GF-D8 (cell line): ENCODE data around the gene PRSS38.

ENCODE experiments used
- DNase-seq: peaks from one replicate; lab custom pipeline; 2025; lab: John Stamatoyannopoulos, UW

Gene PRSS38

GRCh38 chr1:227815468-227816409, at the start of gene PRSS38:
Gene PRSS38 (plus strand): TSS chr1:227815675. CDS start chr1:227815717, 42 bp downstream.
- no peak for DNase-seq

DNA sequence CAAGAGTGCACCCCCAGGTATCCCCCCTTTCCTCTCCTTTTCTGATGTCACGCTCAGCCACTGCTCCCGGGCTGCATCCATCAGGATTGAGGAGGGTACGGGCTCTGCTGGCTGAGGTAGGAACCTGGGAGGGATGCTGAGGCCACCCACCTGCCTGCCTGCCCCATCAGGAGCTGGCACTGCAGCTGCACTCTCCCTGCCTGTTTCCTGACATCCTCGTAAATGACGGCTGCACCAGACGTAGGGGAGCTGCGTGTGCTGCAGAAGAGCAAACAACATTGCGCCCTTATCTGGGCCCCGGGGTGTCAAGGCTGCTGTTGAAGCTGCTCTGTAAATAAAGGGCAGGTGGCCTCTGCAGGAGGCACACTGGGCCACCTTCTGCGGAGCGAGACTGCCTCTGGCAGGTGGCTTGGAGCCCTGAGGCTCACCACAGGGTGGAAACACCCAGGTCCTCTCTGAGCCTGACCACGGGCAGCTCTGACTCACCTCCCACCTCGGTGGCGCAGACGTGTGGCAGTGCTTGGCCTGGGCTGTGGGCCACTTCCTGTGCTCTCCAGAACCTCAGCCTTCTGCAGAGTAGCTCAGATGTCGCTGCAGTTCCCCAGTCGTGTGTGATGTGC, 49.4 kb upstream of the PRSS38 start:
- peak; percentile 39 for DNase-seq

- no peak for DNase-seq
Measured at GRCh38 chr1:227766653-227767277, 48.7 kb upstream of the PRSS38 start.

DNA sequence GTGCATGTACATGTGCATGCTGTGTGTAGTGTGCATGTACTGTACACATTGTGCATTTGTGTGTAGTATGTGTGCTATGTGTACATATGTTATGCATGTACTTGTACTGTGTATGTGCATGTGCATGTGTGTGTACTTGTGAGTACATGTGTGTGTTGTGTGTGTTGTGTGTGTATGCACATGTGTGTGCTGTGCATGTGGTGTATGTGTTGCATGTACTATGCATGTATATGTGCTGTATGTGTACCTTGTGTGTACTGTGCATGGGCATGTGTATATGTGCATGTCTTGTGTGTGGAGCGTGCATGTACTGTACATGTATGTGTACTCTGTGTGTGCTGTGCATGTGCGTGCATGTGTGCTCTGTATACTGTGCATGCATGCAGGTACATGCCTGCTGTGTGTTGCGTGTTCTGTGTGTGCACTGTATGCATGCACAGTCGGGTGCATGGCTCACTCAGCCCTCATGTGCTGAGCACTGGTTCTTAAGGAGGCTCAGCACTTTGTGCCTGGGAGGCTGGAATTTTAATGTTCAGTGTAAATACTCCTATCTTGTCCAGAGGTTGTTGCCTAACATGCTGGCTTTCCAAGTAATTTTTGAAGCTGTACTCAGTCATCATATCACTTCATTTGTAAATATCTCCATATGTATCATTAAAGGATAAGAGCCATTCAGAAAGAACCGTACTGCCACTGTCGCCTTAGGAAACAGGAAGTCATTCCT, 47.9 kb upstream of the PRSS38 start:
- DNase-seq: no peak

DNA sequence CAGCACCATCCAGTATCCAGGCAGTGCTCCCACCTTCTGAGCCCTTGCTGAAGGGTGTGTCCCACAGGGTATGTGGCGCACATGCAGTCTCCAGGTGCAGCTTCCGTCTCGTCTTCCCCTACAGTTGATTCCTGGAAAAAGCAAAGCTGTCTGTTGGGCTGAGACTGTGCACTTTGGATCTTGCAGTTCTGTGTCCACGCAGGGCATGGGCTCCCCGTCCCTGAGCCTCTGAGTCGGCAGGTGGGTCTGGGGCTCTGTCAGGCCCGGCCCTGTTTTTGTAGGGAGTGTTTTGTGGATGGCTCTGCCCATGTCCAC, 47.4 kb upstream of the PRSS38 start:
- no peak for DNase-seq

DNA sequence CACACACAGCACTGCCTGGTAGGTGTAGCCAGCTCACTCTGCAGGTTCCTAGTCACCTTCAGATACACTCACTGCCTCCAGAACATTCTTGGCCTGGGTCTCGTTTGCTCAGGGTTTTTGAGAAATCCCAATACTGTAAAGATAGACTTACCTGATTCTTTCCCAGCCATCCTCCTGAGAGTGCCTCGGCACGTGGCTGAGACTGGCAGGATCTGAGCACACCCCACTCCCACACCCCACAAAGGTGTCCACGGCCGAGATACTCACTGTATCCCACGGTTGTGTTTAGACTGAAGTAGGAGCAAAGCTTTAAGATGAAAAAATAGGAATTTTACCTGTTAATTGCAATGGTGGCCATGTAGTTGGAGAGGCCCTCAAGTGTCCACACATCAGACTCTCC, 46.8 kb upstream of the PRSS38 start:
- DNase-seq: no peak

DNA sequence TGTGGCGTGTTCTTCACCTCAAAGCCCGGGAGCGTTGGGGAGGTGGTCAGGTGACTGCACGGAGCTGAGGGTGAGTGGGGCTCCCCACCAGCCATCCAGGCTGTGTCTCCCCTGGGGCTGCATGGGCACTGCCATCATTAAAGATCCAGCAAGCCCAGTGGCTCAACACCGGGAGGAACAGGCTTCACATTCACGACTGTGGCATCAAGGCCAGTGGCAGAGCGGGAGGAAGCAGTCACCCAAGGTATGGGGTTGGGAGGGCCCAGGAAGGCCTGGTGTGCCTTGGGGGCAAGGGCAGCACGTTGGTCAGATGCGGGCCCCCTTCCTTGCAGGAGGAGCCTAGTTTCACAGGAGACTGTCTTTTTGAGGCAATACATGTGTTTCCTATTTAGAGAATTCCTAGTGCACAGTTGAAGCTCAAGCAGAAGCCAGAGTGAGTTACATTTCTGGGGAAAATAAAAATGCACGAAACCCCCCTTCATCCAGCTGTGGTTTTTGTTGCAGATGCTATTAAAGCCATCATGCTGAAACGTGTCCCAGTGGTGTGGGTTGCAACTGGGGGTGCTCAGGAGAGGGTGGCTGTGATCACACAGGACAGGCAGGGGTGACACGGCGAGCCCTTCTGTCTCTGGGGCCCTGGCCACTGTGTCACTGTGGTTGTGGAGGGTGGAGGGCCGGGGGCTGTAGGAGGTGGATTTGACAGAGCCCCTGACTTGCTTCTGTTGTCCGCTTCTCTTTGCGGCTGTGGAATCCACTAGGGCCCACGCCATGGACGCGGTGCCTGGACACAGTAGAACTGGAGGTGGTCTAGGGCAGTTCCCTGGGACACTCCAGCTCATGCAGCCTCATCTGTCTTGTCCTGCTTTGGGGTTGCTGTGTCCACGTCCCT, 46.2 kb upstream of the PRSS38 start:
- DNase-seq: no peak

DNA sequence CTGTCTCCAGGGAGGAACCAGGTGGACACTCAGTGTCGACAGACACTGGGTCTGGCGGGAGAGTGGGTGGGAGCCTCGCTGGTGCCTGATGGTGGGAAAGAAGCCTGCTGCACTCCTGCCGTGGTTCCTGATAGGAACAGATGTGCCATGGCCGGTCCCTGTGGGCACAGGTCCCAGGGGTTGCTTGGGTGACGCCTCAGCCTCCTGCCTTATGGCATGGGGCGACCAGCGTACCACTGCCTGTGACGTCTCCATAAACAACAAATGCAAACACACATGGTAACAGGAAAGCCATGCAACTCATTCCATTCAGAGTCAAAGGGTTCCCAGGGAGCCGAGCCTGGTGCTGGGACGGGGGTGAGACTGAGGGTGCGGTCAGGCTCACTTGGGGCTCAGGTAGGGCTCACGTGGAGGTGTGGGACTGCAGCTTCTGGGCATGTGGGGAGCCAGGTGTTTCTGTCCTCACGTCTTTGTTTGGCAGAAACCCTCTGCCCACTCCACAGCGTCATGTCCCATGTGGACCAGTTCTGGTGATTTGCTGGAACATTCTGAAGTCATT, 45.5 kb upstream of the PRSS38 start:
- DNase-seq: no peak

DNA sequence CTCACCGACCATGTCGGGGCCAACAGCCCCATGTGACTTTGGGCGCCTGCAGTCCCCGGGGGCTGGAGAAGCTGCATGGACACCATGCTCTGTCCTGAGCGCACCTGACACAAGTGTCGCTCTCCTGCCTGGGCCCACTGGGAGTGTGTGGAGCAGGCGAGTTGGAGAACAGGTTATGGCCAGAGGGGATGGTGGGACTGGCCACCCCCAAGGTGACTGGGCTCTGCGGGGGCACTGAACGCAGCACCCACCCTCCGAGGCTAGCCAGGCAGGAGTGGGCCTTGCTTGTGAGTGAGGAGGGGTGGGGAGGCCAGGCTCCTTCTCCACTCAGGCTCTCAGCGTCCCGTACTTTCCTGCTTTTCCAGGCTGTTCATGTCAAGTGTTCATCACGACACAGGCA, 44.7 kb upstream of the PRSS38 start:
- no peak for DNase-seq

- DNase-seq: no peak
Measured at GRCh38 chr1:227771326-227771725, 44.1 kb upstream of the PRSS38 start.

DNA sequence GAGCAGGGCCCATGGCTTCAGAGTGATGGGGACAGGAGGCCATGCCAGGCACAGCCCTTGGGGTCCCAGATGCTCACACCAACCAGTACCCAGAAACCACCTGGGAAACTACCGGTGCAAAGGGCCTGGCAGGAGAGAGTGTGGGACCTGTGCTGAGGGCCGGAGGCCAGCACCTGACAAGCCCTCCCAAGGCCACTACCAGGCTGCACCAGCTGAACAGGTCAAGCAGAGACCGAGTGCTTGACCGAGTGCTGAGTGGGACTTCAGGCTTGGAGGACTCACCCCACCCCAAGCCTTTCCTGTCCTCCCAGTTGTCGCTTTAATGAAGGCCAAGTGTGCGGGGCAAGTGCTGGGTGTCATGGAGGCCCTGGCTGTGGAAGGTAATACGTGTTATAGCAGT, 43.7 kb upstream of the PRSS38 start:
- DNase-seq: no peak

DNA sequence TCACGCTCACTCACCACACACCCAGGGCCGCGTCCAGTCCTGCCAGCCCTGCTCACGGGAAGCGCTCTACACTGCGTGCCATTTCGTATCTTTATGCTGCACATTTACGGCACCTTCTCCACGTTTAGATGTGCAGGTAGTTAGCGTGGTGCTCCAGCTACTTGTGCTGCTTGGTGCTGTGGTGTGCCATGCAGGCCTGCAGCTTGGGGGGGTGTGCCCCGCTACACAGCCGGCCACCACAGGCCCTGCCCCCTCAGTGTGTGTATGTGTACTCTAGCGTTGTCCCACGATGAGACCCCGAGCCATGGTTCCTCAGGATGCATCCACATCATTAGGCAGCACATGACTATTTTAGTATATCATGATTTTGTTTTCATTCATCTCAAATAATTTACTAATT, 41.9 kb upstream of the PRSS38 start:
- DNase-seq: no peak

- no peak for DNase-seq
Measured at GRCh38 chr1:227774051-227774731, 41.3 kb upstream of the PRSS38 start.

GRCh38 chr1:227774821-227775661, 40.4 kb upstream of the PRSS38 start:
- DNase-seq: no peak

DNA sequence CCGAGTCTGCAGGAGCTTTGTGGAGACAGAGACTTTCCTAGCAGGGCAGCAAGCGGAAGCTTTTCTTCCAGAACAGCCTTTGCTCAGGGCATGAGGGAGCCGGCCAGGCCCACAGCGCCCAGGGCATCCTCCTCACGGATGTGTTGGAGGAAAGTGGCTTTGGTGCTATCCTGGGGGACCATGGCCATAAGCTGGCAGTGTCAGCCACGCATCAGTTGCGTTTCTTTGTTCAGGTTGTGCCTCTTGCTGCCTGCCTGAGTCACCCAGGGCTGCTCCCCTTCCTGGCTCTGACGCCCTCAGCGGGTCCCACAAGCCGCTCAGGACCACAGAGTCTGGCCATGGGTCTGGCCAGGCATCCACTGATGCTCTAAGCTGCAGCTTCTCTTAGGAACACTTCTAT, 39.6 kb upstream of the PRSS38 start:
- DNase-seq: no peak

DNA sequence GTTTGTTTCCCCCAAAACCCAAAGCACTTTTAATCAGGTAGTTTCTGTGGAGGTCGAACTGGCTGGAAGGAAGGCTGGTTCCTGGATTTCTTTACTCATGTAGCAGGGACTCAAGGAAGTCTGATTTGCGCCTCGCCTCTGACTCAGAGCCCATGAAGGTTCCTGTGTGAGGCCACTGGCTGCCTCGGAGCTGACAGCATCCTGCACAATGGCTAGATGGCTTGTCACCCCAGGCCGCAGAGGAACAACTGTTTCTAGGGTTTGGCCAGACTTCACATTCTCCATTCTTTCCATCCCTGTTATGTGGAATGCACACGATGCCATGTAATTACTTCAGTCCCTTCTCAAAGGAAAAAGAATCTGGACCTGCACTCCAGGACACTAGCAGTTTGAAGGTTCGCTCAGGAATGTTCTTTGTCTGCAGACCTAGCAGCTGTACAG, 39.1 kb upstream of the PRSS38 start:
- DNase-seq: no peak

DNA sequence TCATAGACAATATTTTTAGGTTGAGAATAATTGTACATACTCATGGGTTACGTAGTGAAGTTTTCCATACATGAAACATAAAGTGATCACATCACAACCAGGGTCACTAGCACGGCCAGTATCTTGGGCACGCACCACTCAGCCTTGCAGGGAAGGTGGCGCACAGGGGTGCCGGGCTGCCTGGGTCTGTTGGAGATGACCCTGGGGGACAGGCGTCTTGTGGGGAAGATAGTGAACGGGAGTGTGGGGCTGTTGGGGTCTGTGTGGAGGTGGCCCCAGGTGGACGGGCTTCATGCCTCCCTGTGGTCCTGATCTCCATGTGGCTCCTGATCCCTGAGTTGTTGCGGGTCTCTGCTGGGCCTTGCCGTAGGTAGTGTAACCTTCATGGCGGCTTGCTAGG, 38.3 kb upstream of the PRSS38 start:
- no peak for DNase-seq

GRCh38 chr1:227777646-227778045, 37.8 kb upstream of the PRSS38 start:
- no peak for DNase-seq

GRCh38 chr1:227778401-227778947, 37.0 kb upstream of the PRSS38 start:
- no peak for DNase-seq
